B cell (primary cell): ENCODE results near the gene TMEM250.

Source experiments
- CTCF ChIP-seq: fragments of 200-600 bp; IDR thresholded peaks from one replicate; pipeline ENCODE4 v1.8.0; 2022; ENCODE audit warnings: antibody characterized with exemption, mild to moderate bottlenecking
- EZH2 ChIP-seq: IDR thresholded peaks from 2 replicates; pipeline ENCODE4 v1.6.1; 2012; ENCODE audit warnings: borderline replicate concordance, low read depth, mild to moderate bottlenecking, moderate library complexity, low read length; ENCODE audit not compliant: insufficient read depth, poor library complexity, severe bottlenecking

DNA sequence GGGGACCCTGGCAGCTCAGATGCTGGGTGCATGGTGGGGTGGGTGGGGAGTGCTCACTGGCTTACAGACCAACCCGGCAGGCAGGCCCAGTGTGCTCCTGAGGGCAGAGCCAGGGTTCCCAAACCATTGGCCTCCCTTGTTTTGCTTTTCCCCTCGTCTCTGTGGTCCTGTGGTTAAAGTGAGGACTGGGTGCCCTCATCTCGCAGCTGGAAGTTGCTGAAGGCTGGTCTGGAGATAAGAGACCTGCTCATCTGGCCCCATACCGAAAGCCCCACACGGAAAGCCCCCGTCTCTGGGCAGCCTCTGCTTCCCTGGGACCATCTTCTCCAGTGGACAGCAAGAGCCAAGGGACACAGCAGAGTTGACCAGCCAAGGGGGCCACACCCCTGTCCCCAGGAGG lies 13.8 kb downstream of the TMEM250 start:
- TF ChIP-seq EZH2 (no peak), CTCF (no peak)
